ENCODE results near the gene SPACA4.
A peak's percentile ranks its signal among the peaks of the same experiment; 100 is the strongest.
"Not testable (repeated sequence)": the region's sequence is repeated elsewhere in the genome, so short reads cannot be mapped to it uniquely, and the experiment has no call there.

Gene SPACA4

DNA sequence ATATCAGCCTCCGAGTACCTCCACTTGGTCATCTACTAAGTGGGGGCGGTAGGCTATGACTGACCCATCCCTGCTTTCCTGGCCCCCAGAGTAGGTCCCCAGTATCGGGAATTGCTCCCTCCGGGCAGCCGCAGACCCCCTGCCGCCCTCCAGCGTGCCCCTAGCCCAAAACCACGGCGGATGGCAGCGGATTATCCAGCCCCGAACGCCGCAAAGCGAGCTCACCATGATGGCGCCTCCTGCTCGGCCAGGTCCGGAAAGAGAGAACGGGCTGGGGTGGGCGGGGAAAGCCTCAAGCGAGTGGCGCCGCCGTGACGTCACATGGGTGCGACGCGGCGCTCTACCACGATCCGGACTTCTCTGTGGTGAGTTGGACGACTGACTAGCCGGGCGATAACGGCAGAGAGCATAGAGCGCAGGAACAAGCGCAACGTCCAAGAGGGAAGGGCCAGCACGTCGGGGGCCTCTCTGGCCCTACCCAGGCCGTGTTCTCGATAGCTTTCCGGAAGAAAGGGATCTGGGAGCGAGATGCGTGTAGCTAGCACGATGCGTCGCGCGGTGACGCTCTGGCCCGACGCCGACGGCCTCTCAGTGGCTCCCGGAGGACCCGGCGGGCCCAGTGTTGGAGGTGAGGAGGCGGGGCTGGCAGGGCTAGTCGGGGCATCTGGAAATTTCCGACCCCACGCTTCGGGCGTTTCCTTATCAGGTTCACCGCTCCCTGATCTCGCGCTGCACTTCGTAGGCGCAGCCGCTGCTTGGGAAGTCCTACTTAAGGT is 12.6 kb downstream of the SPACA4 start, which contains the start of the genes RPL18 and SPHK2:
RPL18 (minus strand) TSS at position 263 of the 776 bp plus-strand sequence; CDS start at position 228, 35 bp downstream.
SPHK2 (plus strand) TSS at position 591 of the 776 bp plus-strand sequence. CDS start 1,009 bp downstream, outside the sequence.
- DNase-seq (peak; percentile 94), ATAC-seq (peak; percentile 86)

- DNase-seq (no peak), ATAC-seq (no peak)
Measured at GRCh38 chr19:48619692-48620585, 13.4 kb downstream of the SPACA4 start.

- ATAC-seq (no peak), DNase-seq (no peak)
Measured at GRCh38 chr19:48623556-48624066, 17.1 kb downstream of the SPACA4 start.

DNA sequence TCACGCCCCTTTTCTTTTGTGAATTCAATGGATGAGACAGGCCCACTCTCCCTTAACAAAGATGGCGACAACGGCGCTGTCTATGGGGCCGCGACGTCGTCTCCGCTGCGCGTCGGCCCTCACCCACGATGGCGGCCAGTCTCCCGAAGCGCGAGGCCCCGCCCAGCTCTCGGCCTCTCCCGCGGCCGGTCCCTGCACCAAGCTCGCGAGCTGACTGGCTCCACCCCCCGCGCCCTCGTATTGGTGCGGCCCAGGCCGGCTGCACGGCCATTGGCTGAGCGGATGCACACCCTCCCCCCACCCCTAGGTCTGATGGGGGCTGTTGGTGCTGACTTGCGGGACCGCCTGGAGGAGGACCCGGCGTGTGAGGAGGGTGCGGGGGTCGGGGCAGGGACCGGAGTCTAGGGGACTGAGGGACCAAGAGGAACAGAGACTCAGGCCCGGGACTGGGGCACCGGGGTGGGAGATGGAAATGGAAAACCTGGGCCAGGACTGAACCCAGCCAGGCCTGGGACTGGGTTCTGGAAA is 17.6 kb downstream of the SPACA4 start:
- DNase-seq, result peak; percentile 99
- peak; percentile 82 for ATAC-seq

DNA sequence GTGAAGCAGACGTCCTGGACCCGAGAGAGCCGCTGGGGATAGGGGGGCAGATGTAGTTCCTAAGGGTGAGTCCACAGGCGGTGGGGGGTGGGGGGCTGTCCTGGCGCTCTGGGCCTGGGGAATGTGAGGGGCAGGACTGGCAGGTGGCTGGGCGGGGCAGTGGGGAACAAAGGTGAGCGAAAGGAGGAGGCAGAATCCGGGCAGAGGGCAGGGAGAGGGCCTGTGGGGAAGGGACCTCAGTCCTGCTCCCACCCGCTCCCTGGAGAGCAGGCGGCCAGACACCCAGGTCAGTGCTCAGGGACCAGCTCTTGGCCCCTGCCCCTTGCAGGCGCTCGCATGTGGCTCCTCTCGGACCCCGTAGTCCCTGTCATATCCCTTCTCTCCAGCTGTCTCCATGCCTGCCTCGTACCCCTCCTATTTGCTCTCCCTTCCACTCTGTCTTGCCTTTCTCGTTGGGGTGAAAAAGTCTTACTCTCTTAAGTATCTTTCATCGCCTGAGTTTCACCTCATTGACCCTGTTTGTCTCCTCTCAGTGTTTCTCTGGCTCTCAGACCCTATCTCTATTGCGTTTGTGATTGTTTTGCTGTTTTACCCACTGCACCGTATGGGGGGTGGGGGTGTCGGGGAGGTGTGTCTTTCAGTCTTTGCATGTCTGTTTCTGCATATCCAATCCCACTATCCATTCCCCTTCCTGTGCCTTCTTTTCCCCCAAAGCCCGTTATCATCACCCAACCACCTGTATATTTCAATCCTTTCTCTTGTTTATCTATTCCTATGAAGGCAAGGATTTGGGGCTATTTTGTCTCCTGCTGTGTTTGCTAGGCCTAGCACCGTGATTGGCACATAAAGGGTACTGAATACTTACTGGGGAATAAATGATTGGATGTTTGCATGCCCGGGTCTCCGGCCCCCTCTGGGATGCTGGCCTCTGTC is 18.5 kb downstream of the SPACA4 start:
- ATAC-seq (no peak), DNase-seq (no peak)

GRCh38 chr19:48625891-48626327 is 19.4 kb downstream of the SPACA4 start:
- DNase-seq (no peak), ATAC-seq (no peak)

- peak; percentile 49 for ATAC-seq
- DNase-seq, result peak; percentile 49
Measured at GRCh38 chr19:48627201-48627864, 20.8 kb downstream of the SPACA4 start.

GRCh38 chr19:48627865-48628314 is 21.3 kb downstream of the SPACA4 start:
- ATAC-seq (no peak), DNase-seq (no peak)

DNA sequence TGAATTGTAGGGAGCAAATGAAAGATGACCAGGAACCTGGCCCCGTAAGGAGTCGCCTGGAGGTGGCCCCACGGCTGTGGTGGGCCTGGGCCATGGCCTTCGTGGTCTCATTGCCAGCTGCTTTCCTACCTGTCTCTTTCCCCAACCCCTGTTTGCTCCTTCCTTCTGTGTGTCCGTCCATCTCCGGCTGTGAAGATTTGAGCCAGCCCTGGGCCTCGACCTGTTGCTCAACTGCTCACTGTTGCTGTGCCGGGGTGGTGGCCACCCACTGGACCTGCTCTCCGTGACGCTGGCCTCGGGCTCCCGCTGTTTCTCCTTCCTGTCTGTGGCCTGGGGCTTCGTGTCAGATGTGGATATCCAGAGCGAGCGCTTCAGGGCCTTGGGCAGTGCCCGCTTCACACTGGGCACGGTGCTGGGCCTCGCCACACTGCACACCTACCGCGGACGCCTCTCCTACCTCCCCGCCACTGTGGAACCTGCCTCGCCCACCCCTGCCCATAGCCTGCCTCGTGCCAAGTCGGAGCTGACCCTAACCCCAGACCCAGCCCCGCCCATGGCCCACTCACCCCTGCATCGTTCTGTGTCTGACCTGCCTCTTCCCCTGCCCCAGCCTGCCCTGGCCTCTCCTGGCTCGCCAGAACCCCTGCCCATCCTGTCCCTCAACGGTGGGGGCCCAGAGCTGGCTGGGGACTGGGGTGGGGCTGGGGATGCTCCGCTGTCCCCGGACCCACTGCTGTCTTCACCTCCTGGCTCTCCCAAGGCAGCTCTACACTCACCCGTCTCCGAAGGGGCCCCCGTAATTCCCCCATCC is 22.1 kb downstream of the SPACA4 start:
- DNase-seq (no peak), ATAC-seq (no peak)

DNA sequence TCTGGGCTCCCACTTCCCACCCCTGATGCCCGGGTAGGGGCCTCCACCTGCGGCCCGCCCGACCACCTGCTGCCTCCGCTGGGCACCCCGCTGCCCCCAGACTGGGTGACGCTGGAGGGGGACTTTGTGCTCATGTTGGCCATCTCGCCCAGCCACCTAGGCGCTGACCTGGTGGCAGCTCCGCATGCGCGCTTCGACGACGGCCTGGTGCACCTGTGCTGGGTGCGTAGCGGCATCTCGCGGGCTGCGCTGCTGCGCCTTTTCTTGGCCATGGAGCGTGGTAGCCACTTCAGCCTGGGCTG is 22.7 kb downstream of the SPACA4 start:
- no peak for ATAC-seq
- DNase-seq, result no peak

DNA sequence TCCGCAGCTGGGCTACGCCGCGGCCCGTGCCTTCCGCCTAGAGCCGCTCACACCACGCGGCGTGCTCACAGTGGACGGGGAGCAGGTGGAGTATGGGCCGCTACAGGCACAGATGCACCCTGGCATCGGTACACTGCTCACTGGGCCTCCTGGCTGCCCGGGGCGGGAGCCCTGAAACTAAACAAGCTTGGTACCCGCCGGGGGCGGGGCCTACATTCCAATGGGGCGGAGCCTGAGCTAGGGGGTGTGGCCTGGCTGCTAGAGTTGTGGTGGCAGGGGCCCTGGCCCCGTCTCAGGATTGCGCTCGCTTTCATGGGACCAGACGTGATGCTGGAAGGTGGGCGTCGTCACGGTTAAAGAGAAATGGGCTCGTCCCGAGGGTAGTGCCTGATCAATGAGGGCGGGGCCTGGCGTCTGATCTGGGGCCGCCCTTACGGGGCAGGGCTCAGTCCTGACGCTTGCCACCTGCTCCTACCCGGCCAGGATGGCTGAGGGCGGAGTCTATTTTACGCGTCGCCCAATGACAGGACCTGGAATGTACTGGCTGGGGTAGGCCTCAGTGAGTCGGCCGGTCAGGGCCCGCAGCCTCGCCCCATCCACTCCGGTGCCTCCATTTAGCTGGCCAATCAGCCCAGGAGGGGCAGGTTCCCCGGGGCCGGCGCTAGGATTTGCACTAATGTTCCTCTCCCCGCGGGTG is 23.2 kb downstream of the SPACA4 start:
- ATAC-seq (no peak), DNase-seq (peak; percentile 55)

DNA sequence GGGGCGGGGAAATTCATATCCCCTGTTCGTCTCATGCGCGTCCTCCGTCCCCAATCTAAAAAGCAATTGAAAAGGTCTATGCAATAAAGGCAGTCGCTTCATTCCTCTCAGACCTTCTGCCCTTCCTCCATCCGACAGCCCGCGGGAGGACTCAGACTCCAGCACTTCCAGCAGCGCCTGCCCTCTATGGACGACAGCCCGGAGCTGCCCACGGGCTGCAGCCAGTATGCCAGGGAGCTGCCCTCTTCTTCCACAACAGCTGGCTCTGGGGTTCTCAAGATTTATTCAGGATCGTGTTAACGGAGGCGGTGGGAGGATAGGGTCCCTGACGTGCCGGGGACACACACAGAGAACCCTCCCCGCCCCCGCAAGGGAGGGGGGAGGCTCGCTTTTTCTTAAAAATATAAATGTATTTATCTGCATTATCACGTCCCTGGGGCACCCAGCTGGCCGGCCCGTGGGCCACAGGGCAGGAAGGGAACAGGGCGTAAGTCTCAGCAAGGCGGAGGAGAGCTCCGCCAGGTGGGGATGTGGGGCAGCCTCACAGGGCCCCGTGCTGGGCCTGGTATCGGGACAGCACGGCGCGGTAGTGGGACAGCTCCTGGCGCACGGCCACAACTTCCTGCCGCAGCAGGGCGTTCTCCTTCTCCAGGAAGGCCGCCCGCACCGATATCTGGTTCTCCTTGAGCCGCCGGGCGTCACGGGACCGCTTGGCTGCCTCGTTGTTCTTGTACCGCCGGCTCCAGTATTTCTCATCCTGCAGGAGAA is 23.9 kb downstream of the SPACA4 start:
- peak; percentile 11 for DNase-seq
- ATAC-seq, result no peak

GRCh38 chr19:48631225-48631624 is 24.7 kb downstream of the SPACA4 start:
- ATAC-seq (no peak), DNase-seq (no peak)

DNA sequence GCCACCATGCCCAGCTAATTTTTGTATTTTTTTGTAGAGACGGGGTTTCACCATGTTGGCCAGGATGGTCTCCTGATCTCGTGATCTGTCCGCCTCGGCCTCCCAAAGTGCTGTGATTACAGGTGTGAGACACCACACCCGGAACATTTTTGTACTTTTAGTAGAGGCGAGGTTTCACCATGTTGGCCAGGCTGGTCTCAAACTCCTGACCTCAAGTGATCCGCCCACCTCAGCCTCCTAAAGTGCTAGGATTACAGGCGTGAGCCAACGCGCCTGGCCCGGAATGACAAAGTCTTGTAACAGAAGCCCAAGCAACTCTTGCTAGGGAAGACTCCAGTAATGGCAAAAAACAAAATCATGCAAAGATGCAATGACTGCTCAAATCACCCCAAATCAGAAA is 25.7 kb downstream of the SPACA4 start:
- not testable (repeated sequence) for DNase-seq, ATAC-seq

GRCh38 chr19:48632692-48633147 is 26.2 kb downstream of the SPACA4 start:
- ATAC-seq (no peak), DNase-seq (peak; percentile 24)

DNA sequence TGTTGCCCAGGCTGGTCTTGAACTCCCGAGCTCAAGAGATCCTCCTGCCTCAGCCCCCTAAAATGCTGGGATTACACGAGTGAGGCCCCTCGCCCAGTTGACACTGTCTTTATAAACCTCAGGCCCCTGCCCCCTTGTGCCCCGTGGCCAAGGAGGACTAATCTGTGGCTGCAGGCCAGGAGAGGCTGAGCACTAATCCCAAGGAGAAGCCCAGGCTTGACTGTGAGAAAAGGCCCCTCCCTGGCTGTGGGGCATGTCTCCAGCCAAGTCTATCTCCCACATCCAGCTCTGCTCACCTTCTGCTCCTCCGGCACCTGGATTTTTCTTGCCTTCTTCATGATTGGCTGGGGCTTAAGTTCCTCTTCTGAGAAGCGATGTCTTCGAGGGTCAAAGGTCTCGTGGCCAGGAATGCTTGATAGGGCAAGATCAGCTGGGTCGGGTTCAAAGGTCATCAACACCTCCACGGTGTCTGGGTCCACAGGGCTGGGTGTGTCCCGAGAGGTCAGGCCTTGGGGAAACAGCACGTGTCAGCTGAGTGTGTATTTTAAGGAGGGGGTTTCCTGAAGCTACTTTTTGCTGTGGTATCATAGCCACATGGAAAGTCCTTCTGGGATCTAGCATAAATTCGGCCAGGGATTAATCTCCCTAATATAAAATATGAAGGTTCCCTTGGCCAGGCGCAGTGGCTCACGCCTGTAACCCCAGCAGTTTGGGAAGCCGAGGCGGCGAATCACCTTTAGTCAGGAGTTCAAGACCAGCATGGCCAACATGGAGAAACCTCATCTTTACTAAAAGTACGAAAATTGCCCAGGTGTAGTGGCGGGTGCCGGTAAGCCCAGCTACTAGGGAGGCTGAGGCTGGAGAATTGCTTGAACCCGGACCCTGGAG is 26.9 kb downstream of the SPACA4 start:
- DNase-seq (peak; percentile 14), ATAC-seq (no peak)

GRCh38 chr19:48634036-48634342 is 27.4 kb downstream of the SPACA4 start:
- ATAC-seq, result no peak
- no peak for DNase-seq

Measured in stimulated activated naive CD8-positive, alpha-beta T cell treated with anti-CD3 and anti-CD28 coated beads, Interleukin-15, Interleukin-2, amounts not matched to agents 100 U/mL and 50 U/mL, for 24 hours (primary cell).